HEK293T (cell line): ENCODE measurements around the gene OAT.
A peak's percentile ranks its signal among the peaks of the same experiment; 100 is the strongest.

Experiments used
- CTCF ChIA-PET: fragments of 350-600 bp; formaldehyde crosslinking; extraction: SDS; loops from one replicate; lab custom pipeline; 2021; ENCODE audit warnings: antibody characterized with exemption, inconsistent platforms; lab: Yijun Ruan, JAX
- POLR2A ChIA-PET: fragments of 350-600 bp; formaldehyde crosslinking; extraction: SDS; loops from one replicate; lab custom pipeline; 2020; ENCODE audit warnings: antibody characterized with exemption, inconsistent platforms; lab: Yijun Ruan, JAX
- DNase-seq: peaks from one replicate; pipeline ENCODE4 v3.0.0; 2012; ENCODE audit warnings: mixed read lengths; ENCODE audit errors: extremely low spot score
- ARNT ChIP-seq: fragments of 450-650 bp; IDR thresholded peaks from 2 replicates; pipeline ENCODE4 v1.6.1; 2017; ENCODE audit warnings: mild to moderate bottlenecking
- BHLHE40 ChIP-seq: fragments of 450-650 bp; IDR thresholded peaks from 2 replicates; pipeline ENCODE4 v1.6.1; 2016; ENCODE audit warnings: mild to moderate bottlenecking, moderate library complexity, borderline replicate concordance
- CTBP1 ChIP-seq: fragments of 450-650 bp; IDR thresholded peaks from 2 replicates; pipeline ENCODE4 v1.6.1; 2016; ENCODE audit warnings: borderline replicate concordance
- ELF4 ChIP-seq: fragments of 450-650 bp; IDR thresholded peaks from 2 replicates; pipeline ENCODE4 v1.6.1; 2017; ENCODE audit warnings: antibody characterized with exemption
- FOXA1 ChIP-seq: fragments of 450-650 bp; IDR thresholded peaks from 2 replicates; pipeline ENCODE4 v1.6.1; 2016; ENCODE audit warnings: mild to moderate bottlenecking
- FOXK2 ChIP-seq: fragments of 450-650 bp; IDR thresholded peaks from 2 replicates; pipeline ENCODE4 v1.6.1; 2016; ENCODE audit warnings: mild to moderate bottlenecking
- FOXM1 ChIP-seq: fragments of 450-650 bp; IDR thresholded peaks from 2 replicates; pipeline ENCODE4 v1.6.1; 2017; ENCODE audit warnings: mild to moderate bottlenecking, borderline replicate concordance
- HDGF ChIP-seq: fragments of 450-650 bp; IDR thresholded peaks from 2 replicates; pipeline ENCODE4 v1.6.1; 2017; ENCODE audit warnings: antibody characterized with exemption, borderline replicate concordance
- L3MBTL2 ChIP-seq: fragments of 450-650 bp; conservative IDR thresholded peaks from 2 replicates; pipeline ENCODE4 v1.6.1; 2016; ENCODE audit warnings: mild to moderate bottlenecking
- LEF1 ChIP-seq: fragments of 450-650 bp; IDR thresholded peaks from 2 replicates; pipeline ENCODE4 v1.6.1; 2017; ENCODE audit warnings: mild to moderate bottlenecking, borderline replicate concordance
- NFRKB ChIP-seq: fragments of 450-650 bp; IDR thresholded peaks from 2 replicates; pipeline ENCODE4 v1.6.1; 2016; ENCODE audit warnings: mild to moderate bottlenecking, moderate library complexity
- SP1 ChIP-seq: fragments of 450-650 bp; IDR thresholded peaks from 2 replicates; pipeline ENCODE4 v1.6.1; 2017
- SUZ12 ChIP-seq: fragments of 450-650 bp; IDR thresholded peaks from 2 replicates; pipeline ENCODE4 v1.6.1; 2016; ENCODE audit warnings: mild to moderate bottlenecking
- TARDBP ChIP-seq: fragments of 450-650 bp; IDR thresholded peaks from 2 replicates; pipeline ENCODE4 v1.6.1; 2016
- ZNF384 ChIP-seq: fragments of 450-650 bp; IDR thresholded peaks from 2 replicates; pipeline ENCODE4 v1.6.1; 2016
- TF ChIP-seq, protein P1 (sequence below): fragments of 450-650 bp; IDR thresholded peaks from 2 replicates; pipeline ENCODE4 v1.6.1; 2016

Gene OAT

GRCh38 chr10:124416733-124417132, 2.0 kb downstream of the OAT start:
- TF ChIP-seq NFRKB (no peak), ZNF384 (peak; percentile 45; the same call in 1 of the 2 replicates)
- ChIA-PET CTCF (interaction anchor here (1.0 kb wide), 1 partner anchor 28 kb away, joined by 4 read pairs; no protein-coding TSS in a partner anchor), POLR2A (no interaction called here)
- DNase-seq = no peak

- DNase-seq = no peak
- CTCF ChIA-PET = interaction anchor here (1.5 kb wide), 1 partner anchor 12 kb away, joined by 4 read pairs; no protein-coding TSS in a partner anchor
- POLR2A ChIA-PET = no interaction called here
- no peak for TF ChIP-seq FOXK2
- no peak for TF ChIP-seq ZNF384
- no peak for TF ChIP-seq NFRKB
These were observed 3.5 kb downstream of the OAT start for GRCh38 chr10:124415210-124415609.

DNA sequence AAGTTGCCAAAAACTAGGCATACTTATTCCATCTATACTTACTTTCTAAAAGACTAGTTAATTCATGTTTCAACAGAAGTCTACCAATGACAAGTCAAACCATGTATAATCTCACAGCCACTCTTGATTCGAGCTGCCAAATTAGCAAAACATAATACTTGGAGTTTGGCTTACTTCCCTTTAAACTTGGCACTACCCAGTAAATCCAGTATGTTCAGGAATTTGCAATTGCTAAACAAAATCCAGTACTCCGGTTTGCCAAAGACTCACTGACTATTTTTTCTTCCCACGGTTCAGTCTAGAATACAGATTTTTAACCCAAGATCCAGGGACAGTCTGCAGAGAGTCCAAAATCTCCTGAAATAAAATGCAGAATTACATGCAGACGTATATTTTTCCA, 4.6 kb downstream of the OAT start:
- POLR2A ChIA-PET = no interaction called here
- CTCF ChIA-PET = no interaction called here

GRCh38 chr10:124409696-124410095, 9.0 kb downstream of the OAT start:
- CTCF ChIA-PET = no interaction called here
- POLR2A ChIA-PET = no interaction called here
- TF ChIP-seq BHLHE40 = no peak
- TF ChIP-seq, protein P1, sequence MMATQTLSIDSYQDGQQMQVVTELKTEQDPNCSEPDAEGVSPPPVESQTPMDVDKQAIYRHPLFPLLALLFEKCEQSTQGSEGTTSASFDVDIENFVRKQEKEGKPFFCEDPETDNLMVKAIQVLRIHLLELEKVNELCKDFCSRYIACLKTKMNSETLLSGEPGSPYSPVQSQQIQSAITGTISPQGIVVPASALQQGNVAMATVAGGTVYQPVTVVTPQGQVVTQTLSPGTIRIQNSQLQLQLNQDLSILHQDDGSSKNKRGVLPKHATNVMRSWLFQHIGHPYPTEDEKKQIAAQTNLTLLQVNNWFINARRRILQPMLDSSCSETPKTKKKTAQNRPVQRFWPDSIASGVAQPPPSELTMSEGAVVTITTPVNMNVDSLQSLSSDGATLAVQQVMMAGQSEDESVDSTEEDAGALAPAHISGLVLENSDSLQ = no peak
- no peak for DNase-seq

More for the DNA sequence above, 4.6 kb downstream of the OAT start:
- DNase-seq = no peak
- TF ChIP-seq SP1 = no peak

- CTCF ChIA-PET = no interaction called here
- no peak for TF ChIP-seq FOXM1
- TF ChIP-seq, protein P1 = no peak
- TF ChIP-seq ELF4 = no peak
- TF ChIP-seq HDGF = no peak
- no peak for TF ChIP-seq BHLHE40
- TF ChIP-seq FOXK2 = no peak
- no peak for TF ChIP-seq ARNT
- TF ChIP-seq TARDBP = no peak
- no peak for TF ChIP-seq SP1
- POLR2A ChIA-PET = no interaction called here
- no peak for DNase-seq
These were observed 10.4 kb downstream of the OAT start for GRCh38 chr10:124408357-124408756.

DNA sequence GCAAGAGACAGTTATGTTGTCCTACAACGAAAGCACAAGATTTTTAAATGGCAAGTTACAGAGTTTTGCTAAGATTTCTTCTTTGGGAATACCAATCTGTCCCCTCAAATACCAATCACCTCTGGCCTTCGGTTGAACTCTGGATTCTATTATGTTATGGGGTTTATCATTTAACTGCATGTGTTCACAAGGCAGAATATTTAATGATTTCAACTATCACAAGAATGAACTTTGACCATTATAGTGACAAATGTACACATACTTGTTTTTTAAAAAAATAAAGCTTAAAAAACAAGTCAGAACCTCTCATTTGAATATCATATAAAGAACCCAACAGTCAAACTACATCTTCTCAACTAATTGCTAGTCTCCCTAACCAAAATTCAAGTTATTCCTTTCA, 11.3 kb downstream of the OAT start:
- ChIA-PET CTCF (no interaction called here), POLR2A (no interaction called here)
- no peak for DNase-seq

DNA sequence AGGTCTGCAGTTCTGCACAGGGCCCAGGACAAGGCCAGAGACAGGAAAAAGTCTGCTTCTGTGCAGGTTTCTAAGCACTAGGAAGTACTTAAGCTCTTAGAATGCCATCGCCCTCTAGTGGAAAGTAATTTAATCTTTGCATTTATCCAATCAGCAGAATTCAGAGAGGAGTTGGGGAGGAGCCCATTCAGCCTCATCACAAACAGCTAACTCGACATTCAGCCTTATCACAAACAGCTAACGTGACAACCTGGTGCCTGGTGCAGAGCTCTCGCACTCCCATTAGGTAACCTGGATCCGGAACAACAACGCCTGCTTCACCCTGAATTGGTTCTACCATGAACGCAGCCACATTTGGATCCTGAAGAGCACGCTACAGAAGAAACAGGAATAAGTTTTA, 15.2 kb downstream of the OAT start:
- peak; percentile 78 for DNase-seq
- CTCF ChIA-PET = interaction anchor here (0.5 to 1.6 kb wide), 13 partner anchors 9 to 1691 kb away, joined by 3 to 14 read pairs (median 3); no protein-coding TSS in a partner anchor
- POLR2A ChIA-PET = interaction anchor here (1.1 kb wide), 3 partner anchors 15 to 58 kb away, joined by 3 read pairs; partner anchors contain the start of genes LHPP and OAT
- TF ChIP-seq CTBP1 = no peak
- no peak for TF ChIP-seq NFRKB
- TF ChIP-seq SP1 = no peak
- no peak for TF ChIP-seq ELF4
- TF ChIP-seq FOXK2 = no peak
- no peak for TF ChIP-seq ARNT
- TF ChIP-seq HDGF = no peak
- TF ChIP-seq, protein P1 = no peak
- no peak for TF ChIP-seq FOXM1

More for the DNA sequence above, 11.3 kb downstream of the OAT start:
- TF ChIP-seq ELF4 (no peak), ZNF384 (no peak), SP1 (no peak), SUZ12 (no peak), LEF1 (no peak), HDGF (no peak), ARNT (no peak), FOXK2 (no peak), L3MBTL2 (no peak), CTBP1 (no peak), FOXM1 (no peak), NFRKB (no peak), FOXA1 (no peak), TARDBP (no peak), BHLHE40 (no peak)
- TF ChIP-seq, protein P1 = no peak
